HepG2 (cell line): ENCODE measurements around the gene LSM12. TPM values are rescaled to one million over a fixed set of nuclear protein-coding genes. Genes with fewer than 3 reads are reported as not detected.

ENCODE experiments used
- ARNTL ChIP-seq: sonication (generic); formaldehyde crosslinking; IDR thresholded peaks from 2 replicates; pipeline ENCODE4 v1.4.0; 2020; ENCODE audit warnings: mild to moderate bottlenecking, missing genetic modification reagents
- ATAD3A ChIP-seq: sonication (generic); formaldehyde crosslinking; IDR thresholded peaks from 2 replicates; pipeline ENCODE4 v1.4.0; 2020; ENCODE audit warnings: missing genetic modification reagents
- CCAR2 ChIP-seq: fragments of 200-400 bp; formaldehyde crosslinking; optimal IDR thresholded peaks from 2 replicates; pipeline ENCODE3; 2018; ENCODE audit warnings: low read depth, mild to moderate bottlenecking, low read length, moderate library complexity
- GTF2F1 ChIP-seq: fragments of 150-350 bp; IDR thresholded peaks from 2 replicates; pipeline ENCODE4 v1.6.1; 2014; ENCODE audit warnings: low read length
- IKZF1 ChIP-seq: fragments of 450-650 bp; IDR thresholded peaks from 2 replicates; pipeline ENCODE4 v1.7.1; 2016
- KDM4B ChIP-seq: sonication (generic); formaldehyde crosslinking; IDR thresholded peaks from 2 replicates; pipeline ENCODE4 v1.4.0; 2020; ENCODE audit warnings: missing genetic modification reagents
- SAFB2 ChIP-seq: sonication (generic); formaldehyde crosslinking; IDR thresholded peaks from 2 replicates; pipeline ENCODE4 v1.5.1; 2020; ENCODE audit warnings: missing genetic modification reagents, low read depth, mild to moderate bottlenecking, borderline replicate concordance
- SALL1 ChIP-seq: sonication (generic); formaldehyde crosslinking; IDR thresholded peaks from 2 replicates; pipeline ENCODE4 v1.8.0; 2022; ENCODE audit warnings: mild to moderate bottlenecking, missing genetic modification reagents
- SNAPC2 ChIP-seq: sonication (generic); formaldehyde crosslinking; IDR thresholded peaks from 2 replicates; pipeline ENCODE4 v1.8.1; 2022; ENCODE audit warnings: mild to moderate bottlenecking, missing genetic modification reagents
- ZNF264 ChIP-seq: sonication (generic); formaldehyde crosslinking; IDR thresholded peaks from 2 replicates; pipeline ENCODE4 v1.4.0; 2020; ENCODE audit warnings: missing genetic modification reagents
- ZNF598 ChIP-seq: sonication (generic); formaldehyde crosslinking; IDR thresholded peaks from 2 replicates; pipeline ENCODE4 v1.5.1; 2020; ENCODE audit warnings: mild to moderate bottlenecking, missing genetic modification reagents, borderline replicate concordance
- ZNF775 ChIP-seq: sonication (generic); formaldehyde crosslinking; IDR thresholded peaks from 2 replicates; pipeline ENCODE4 v1.4.0; 2020; ENCODE audit warnings: missing genetic modification reagents, mild to moderate bottlenecking, moderate library complexity, borderline replicate concordance
- ZNF790 ChIP-seq: sonication (generic); formaldehyde crosslinking; IDR thresholded peaks from 2 replicates; pipeline ENCODE4 v1.8.0; 2022; ENCODE audit warnings: missing genetic modification reagents, mild to moderate bottlenecking, borderline replicate concordance
- polyA plus RNA-seq, 8 experiments: library from polyadenylated mRNA; depleted of rRNA in 3 of 8; stranded (reverse) in 7 of 8; unstranded in 1 of 8; fragments of >200 nt; fragmentation: Illumina TruSeq in 4 of 8; extraction: Trizol in 4 of 8; gene quantifications; 2 replicates each; pipeline versions ENCODE4 v1.2.1 to v1.2.3, GENCODE V29; 2011 to 2016; ENCODE audit warnings: low read depth in 4 of 8, missing spikeins in 1 of 8, mixed read lengths in 1 of 8; ENCODE audit not compliant: insufficient read depth in 1 of 8
- total RNA-seq, 5 experiments: library from RNA; depleted of rRNA; stranded (reverse); fragments of >200 nt; fragmentation: Illumina TruSeq; extraction: Trizol; gene quantifications; 2 replicates each; pipeline ENCODE4 v1.2.3, GENCODE V29; 2016; ENCODE audit warnings: low read depth in 1 of 5
- TF ChIP-seq, protein P1 (sequence below): sonication (generic); formaldehyde crosslinking; IDR thresholded peaks from 2 replicates; pipeline ENCODE4 v1.4.0; 2020; ENCODE audit warnings: missing genetic modification reagents
- TF ChIP-seq, protein P2 (sequence below): sonication (generic); formaldehyde crosslinking; IDR thresholded peaks from 2 replicates; pipeline ENCODE4 v1.5.1; 2020; ENCODE audit warnings: mild to moderate bottlenecking, missing genetic modification reagents, moderate library complexity
- TF ChIP-seq, protein P3 (sequence below): sonication (generic); formaldehyde crosslinking; IDR thresholded peaks from 2 replicates; pipeline ENCODE4 v1.8.0; 2022; ENCODE audit warnings: mild to moderate bottlenecking, missing genetic modification reagents
- TF ChIP-seq, protein P4 (sequence below): sonication (generic); formaldehyde crosslinking; IDR thresholded peaks from 2 replicates; pipeline ENCODE4 v1.4.0; 2020; ENCODE audit warnings: mild to moderate bottlenecking, missing genetic modification reagents
- TF ChIP-seq, protein P5 (sequence below): IDR thresholded peaks from 2 replicates; pipeline ENCODE4 v1.6.1; 2016; ENCODE audit warnings: missing compliant biosample characterization, missing genetic modification reagents, borderline replicate concordance

The LSM12 gene
- total and polyA plus RNA-seq, 2 of the 13 experiments (the other 11 are each of a cell fraction or from before 2014, with no cell fraction given): 52.8 to 55.7 TPM

DNA sequence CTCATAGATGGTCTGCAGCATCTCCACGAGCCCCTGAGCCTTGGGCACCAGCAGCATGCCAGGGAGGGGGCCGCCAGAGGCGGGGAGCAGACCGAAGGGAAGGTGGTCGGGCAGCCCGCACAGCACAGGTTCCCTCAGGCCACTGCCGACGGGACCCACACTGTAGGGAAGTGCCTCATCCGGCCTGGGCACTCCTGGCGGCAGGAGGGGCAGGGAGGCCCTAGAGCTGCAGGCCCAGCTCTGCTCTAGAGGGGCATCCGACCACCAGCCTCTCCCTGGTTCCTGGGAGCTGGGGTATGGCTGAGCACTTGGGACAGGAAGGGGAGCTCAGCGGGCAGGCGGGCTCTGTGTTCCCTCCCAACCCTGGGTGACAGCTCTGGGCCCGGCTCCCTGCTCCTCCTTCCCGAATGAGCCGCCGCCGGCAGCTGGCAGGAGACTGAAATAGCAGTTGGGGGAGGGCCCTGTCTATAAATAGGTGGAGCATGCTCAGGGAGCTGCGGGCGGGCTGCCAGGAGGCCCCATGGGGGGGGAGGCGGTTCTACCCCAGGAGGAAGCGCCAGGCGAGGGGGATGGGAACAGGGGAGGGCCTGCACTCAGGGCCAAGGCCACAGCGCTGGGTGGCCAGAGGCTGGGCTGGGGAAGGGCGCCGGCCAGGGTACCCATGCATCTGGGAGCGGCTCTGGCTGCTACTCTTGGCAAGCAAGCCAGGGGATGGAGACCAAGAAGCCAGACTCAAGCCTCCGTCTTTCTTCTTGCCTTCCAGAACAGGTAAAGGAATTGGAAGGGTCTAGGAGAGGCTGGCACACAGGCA lies 44.6 kb upstream of the LSM12 start (continued):
- TF ChIP-seq, protein P1, sequence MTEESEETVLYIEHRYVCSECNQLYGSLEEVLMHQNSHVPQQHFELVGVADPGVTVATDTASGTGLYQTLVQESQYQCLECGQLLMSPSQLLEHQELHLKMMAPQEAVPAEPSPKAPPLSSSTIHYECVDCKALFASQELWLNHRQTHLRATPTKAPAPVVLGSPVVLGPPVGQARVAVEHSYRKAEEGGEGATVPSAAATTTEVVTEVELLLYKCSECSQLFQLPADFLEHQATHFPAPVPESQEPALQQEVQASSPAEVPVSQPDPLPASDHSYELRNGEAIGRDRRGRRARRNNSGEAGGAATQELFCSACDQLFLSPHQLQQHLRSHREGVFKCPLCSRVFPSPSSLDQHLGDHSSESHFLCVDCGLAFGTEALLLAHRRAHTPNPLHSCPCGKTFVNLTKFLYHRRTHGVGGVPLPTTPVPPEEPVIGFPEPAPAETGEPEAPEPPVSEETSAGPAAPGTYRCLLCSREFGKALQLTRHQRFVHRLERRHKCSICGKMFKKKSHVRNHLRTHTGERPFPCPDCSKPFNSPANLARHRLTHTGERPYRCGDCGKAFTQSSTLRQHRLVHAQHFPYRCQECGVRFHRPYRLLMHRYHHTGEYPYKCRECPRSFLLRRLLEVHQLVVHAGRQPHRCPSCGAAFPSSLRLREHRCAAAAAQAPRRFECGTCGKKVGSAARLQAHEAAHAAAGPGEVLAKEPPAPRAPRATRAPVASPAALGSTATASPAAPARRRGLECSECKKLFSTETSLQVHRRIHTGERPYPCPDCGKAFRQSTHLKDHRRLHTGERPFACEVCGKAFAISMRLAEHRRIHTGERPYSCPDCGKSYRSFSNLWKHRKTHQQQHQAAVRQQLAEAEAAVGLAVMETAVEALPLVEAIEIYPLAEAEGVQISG (CRISPR knock-in tag): peak; percentile 90
- TF ChIP-seq KDM4B (peak; percentile 91), ATAD3A (CRISPR knock-in tag) (no peak), IKZF1 (no peak), ZNF790 (CRISPR knock-in tag) (peak; percentile 90; the same call in 1 of the 2 replicates), ZNF264 (peak; percentile 36; the same call in 1 of the 2 replicates), GTF2F1 (peak; percentile 81), SAFB2 (CRISPR knock-in tag) (no peak; the same call in 1 of the 2 replicates), ZNF775 (peak; percentile 84; the same call in 1 of the 2 replicates), SALL1 (peak; percentile 98), CCAR2 (peak; percentile 50), ZNF598 (CRISPR knock-in tag) (peak; percentile 87; the same call in 1 of the 2 replicates), SNAPC2 (CRISPR knock-in tag) (no peak; the same call in none of the 2 replicates), ARNTL (peak; percentile 97)
- TF ChIP-seq, protein P2, sequence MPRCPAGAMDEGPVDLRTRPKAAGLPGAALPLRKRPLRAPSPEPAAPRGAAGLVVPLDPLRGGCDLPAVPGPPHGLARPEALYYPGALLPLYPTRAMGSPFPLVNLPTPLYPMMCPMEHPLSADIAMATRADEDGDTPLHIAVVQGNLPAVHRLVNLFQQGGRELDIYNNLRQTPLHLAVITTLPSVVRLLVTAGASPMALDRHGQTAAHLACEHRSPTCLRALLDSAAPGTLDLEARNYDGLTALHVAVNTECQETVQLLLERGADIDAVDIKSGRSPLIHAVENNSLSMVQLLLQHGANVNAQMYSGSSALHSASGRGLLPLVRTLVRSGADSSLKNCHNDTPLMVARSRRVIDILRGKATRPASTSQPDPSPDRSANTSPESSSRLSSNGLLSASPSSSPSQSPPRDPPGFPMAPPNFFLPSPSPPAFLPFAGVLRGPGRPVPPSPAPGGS (CRISPR knock-in tag): peak; percentile 95
- TF ChIP-seq, protein P3, sequence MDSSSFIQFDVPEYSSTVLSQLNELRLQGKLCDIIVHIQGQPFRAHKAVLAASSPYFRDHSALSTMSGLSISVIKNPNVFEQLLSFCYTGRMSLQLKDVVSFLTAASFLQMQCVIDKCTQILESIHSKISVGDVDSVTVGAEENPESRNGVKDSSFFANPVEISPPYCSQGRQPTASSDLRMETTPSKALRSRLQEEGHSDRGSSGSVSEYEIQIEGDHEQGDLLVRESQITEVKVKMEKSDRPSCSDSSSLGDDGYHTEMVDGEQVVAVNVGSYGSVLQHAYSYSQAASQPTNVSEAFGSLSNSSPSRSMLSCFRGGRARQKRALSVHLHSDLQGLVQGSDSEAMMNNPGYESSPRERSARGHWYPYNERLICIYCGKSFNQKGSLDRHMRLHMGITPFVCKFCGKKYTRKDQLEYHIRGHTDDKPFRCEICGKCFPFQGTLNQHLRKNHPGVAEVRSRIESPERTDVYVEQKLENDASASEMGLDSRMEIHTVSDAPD (CRISPR knock-in tag): peak; percentile 93
- TF ChIP-seq, protein P4, sequence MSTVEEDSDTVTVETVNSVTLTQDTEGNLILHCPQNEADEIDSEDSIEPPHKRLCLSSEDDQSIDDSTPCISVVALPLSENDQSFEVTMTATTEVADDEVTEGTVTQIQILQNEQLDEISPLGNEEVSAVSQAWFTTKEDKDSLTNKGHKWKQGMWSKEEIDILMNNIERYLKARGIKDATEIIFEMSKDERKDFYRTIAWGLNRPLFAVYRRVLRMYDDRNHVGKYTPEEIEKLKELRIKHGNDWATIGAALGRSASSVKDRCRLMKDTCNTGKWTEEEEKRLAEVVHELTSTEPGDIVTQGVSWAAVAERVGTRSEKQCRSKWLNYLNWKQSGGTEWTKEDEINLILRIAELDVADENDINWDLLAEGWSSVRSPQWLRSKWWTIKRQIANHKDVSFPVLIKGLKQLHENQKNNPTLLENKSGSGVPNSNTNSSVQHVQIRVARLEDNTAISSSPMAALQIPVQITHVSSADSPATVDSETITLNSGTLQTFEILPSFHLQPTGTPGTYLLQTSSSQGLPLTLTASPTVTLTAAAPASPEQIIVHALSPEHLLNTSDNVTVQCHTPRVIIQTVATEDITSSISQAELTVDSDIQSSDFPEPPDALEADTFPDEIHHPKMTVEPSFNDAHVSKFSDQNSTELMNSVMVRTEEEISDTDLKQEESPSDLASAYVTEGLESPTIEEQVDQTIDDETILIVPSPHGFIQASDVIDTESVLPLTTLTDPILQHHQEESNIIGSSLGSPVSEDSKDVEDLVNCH (CRISPR knock-in tag): no peak
- TF ChIP-seq, protein P5, sequence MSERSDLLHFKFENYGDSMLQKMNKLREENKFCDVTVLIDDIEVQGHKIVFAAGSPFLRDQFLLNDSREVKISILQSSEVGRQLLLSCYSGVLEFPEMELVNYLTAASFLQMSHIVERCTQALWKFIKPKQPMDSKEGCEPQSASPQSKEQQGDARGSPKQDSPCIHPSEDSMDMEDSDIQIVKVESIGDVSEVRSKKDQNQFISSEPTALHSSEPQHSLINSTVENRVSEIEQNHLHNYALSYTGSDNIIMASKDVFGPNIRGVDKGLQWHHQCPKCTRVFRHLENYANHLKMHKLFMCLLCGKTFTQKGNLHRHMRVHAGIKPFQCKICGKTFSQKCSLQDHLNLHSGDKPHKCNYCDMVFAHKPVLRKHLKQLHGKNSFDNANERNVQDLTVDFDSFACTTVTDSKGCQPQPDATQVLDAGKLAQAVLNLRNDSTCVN (CRISPR knock-in tag): no peak; the same call in 1 of the 2 replicates
